GM10847 (cell line): ENCODE results near the gene PROX2.

Source experiments
- POLR2A ChIP-seq: IDR thresholded peaks from 2 replicates; pipeline ENCODE4 v1.6.1; 2011; ENCODE audit not compliant: insufficient read length; ENCODE audit errors: extremely low read depth

The PROX2 gene

DNA sequence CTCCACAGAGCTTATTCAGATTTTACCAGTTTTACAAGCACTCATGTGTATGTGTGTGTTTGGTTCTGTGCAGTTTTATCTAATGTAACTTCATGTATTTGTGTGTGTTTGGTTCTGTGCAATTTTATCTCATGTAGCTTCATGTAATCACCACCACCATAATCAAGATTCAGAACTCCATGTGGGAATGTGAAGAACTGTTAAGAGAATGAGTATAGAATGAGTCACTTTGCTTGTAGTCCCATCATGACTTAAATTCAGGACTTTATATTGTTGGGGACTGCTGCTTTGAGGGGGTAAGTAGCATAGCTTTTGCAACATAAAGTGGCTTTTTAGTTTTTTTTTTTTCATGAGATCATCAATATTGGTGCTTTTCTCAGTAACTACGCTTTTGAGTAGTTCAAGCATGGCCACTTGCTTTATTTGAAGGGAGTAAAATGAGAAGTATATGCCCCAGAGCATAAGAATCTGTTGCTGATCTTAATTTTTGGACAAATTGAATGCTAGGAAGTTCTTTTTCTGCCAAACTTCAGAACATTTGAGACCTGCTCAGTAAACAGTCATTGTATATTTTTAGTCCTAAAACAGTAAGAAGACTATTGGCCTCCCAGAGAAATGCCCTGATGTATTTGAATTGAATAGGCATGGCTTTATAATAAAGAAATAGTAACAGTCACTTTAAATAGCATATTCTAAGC, 28.8 kb downstream of the PROX2 start:
- no peak for TF ChIP-seq POLR2A

DNA sequence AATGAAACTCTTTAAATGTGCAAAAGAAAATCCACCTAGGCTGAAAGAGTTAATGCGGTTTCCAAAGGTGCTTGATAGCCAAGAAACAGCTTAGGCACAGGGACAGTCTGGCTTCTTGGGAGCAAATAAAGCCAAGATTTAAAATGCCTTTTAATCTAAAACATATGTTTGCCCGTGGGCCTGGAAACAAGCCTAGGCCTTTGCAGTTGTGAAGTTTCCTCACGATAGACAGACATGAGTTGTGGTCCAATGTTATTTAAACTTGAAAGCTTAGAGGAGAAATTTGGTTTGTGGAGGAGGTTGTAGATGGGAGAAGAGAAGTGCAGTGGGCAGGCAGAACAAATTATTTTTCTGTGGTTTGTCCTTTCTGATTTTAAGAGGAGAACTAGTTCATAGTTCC, 29.8 kb downstream of the PROX2 start:
- no peak for TF ChIP-seq POLR2A

DNA sequence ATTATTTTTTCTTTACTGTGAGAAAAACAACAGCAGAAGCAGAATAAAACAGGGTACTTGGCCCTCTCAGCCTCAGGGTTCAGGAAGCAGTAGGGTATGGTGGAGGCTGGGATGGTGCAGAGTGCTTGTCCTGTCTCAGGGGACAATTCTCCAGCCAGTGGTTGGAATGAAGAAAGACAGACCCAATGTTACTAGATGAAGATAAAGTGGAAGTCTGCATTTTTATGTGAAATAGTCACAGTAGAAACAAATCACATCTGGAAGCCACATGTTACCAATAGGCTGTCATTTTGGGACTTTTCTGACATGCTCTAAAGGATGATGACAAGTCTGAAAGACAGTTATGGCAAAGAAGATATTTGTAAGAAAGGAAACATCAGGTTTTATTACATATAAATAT, 32.3 kb downstream of the PROX2 start:
- TF ChIP-seq POLR2A, result no peak

DNA sequence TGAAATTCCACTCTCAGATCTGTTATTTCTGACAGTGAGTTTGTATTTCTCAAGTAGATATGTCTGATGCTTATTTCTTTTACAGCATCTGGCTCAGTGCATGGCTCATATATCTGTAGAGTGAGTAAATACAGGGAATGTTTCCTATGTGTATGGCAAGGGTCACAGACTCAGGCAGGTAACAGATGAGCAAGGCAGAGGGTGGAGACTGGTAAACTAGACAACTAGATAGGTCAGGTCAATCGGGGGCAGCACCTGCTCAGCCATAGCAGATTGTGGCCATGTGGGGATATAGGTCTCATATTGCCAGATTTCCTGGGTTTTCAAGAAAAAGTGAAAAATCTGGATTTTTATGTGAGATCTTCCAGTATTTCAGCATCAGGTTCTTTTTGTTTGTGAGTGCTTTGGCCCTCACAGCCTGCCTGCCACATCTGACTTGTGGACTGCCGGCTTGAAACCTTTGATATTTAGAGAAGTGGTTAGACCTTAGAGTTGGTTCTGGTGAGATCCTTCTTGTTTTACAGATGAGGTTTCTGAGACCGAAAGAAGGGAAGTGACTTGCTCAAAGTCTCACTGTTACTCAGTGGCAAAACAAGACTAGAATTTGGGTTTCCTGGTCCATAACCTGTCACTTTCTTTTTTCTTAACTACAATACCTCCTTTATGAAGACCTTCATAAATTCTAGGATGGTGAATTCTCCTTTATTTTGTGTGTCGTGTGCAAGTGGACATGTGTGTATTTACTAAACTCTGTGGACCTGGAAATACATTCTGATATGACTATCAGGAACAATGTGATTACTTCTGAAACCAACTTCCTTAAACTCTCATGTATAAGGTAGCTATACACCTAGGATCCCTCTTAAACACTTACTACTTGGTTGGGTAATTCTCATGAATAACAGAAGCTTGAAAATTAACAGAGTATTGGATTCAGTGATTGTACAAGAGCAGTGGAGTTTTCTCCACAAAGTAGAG, 34.4 kb downstream of the PROX2 start:
- TF ChIP-seq POLR2A, result no peak

DNA sequence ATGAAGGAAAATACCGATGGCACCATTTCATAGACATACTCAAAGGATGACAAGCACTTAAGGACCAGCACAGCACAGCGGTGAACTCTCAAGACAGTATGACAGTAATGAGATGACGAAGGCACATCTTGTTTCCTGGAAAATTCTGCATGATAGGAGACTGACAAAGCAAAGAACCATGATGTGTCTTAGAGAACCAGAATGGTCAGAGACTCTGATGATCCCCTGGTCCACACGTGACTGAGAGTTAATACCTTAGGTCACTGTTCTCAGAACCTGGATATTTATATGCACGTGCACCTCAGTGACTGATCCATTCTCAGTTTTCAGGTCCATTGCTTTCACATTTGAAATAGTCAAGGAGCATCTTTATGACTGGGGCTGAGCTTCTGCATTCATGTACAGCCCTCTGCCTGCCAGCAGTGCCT, 35.3 kb downstream of the PROX2 start:
- no peak for TF ChIP-seq POLR2A

DNA sequence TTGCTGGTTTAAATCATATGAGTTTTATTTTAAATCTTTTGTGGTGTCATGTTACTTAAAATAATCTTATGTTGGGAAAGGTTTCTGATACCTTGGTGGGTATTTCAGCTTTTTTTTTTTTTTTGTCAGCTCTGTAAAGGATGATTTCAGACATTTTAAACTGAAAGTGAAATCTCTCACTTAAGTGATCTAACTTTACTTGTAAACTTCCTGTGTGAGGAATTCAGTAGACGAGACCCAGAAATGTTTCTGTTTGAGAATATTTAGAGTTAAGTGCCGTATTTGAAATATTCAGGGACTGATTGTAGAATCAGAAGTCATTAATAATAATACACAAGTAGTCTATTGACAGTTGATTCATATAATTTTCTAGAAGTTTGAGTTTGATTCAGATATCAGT, 37.8 kb downstream of the PROX2 start:
- TF ChIP-seq POLR2A, result no peak

DNA sequence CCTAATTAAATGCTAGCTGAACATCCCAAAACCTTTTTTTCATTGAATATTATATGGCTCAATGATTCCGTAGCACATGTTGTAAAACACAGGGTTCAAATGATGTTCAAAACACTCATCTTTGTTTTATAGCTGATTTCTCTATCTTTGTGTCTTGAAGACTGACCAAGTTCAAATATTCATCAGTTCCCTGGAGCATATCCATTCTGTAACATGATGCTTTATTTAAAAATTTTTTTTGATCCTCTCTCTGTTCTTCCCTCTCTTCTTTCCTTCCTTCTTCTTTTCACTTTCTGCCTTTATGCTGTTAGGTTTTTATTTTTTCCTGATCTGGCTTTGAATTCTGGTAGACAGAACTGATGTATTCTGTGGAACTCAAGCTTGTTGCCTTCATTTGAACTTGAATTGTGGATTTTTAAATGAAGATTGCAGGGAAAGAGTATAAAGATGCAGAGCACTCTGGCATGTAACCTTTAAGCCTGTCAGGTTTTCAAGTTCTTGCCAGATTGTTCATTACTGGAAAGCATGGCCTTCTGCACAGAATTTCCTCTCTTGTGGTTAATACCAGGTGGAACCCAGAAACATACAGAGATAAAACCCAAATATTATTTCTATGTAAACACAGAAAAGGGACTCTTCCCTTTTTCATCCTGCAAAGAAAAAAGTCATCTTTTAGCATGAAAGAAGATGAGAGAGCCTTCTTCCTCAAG, 39.5 kb downstream of the PROX2 start:
- no peak for TF ChIP-seq POLR2A

DNA sequence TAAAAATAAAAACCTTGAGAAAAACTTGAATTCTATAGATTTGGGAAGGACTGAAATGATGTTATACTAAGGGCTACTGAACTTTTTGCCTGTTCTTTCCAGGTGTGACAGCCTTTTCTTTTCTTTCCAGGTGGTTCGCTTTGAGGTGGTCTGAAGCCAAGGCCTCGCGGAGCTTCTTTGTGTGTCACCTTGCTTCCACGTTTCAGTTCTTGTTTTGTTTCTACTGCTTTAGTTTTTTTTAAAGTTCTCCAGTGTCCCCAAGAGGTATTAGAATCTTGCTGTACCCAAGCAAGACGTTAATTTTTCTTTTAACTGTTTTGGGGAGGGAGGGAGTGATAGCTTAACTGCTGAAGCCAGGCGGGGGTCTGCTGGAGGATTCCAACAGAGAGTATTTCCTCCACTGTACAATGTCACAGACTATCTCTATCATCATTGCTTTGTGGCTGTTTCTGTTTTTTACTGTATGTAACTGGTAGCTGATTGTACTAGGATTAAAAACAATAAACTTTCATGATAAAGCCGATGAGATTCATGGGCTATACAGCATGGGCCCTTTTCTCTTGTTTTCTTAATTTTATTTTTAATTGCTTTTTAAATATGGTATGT, 40.2 kb downstream of the PROX2 start:
- TF ChIP-seq POLR2A, result no peak

DNA sequence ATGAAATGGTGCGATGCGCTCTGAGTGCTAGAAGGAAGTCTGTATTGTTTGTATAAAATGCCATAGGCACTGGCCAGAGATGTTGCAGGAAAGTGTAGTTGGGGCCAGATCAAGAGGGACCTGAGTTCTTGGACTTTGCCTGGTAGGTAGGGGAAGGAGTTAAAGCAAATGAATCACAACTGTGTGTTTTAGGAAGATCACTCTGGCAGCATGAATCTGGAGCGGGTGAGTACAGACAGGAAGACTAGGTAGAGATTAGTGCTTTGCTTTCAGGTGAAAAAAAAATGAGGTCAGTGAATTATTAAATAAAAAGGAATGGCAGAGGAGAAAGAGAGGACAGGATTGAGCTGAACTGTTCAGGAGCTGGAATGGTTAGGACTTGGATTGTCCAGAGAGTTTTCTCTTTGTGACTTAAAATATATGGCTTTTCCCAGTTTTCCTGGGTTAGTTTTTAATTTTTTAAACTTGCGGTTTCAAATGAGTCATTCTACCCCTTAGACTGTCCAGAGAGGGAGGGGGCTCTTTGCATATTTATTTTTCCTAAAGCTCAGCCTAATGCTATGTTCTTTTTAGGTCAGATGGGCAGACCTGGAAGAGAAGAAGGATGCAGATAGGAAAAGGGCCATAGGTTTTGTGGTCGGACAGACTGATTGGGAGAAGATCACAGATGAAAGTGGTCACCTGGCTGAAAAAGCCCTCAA, 41.1 kb downstream of the PROX2 start:
- TF ChIP-seq POLR2A, result no peak

DNA sequence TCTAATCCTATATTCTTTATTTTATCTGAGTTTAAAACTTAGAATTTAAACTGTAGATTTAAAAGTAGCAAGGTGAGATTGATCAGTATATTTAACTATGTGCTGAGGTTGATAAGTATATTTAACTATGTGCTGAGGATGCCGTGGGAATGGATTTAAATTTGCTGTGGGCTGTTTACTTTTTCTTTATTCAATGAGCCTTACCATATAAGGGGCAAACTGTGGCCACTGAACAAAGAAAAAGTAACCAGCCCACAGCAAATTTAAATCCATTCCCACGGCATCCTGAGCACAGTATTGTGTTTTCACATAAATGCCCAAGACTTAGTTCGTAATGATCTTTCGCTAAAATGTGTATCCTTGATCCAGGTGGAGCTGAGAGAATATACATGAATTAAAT, 43.1 kb downstream of the PROX2 start:
- TF ChIP-seq POLR2A, result no peak

DNA sequence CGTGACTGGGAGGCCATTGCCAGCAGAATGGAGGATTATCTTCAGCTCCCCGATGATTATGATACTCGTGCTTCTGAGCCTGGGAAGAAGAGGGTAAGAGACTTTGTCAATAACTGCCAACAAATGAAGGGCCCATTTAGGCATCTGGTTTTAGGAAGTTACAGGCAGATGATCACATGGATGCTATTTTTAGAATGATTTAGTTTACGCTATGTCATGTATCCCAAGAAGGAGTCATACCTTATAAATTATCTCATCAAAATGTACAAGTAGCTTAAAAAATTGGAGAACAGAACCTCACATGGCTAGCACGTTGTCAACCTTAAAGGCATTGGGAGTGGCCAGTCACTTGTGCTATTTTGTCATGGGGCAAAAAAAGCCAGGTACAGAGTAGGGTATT, 46.7 kb downstream of the PROX2 start:
- no peak for TF ChIP-seq POLR2A

DNA sequence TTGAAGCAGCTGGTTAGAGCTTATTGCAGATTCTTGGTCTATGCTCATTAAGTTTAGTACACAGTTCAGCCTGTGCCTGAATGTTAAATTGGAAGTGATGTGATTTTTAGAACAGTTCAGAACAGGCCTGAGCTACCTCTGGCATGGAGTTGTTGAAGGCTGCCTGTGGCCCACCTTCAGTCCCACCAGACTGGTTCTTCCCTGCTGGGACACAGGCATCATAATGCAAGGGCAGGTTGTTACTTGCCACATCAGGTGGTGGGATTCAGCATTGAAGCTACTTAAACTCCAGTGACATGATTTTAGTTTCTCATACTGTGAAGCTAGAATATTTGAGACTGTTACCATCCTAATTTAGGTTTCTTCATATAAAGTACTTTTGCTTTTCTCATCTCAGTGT, 49.4 kb downstream of the PROX2 start:
- no peak for TF ChIP-seq POLR2A
